ENCODE data around the gene SPRYD3.

SPRYD3 gene

GRCh38 chr12:53063708-53064612 is 15.2 kb downstream of the SPRYD3 start:
- in situ Hi-C loops (cut with MboI; ENCODE audit: low sequenced_read_pairs), result loop anchor here (10.0 kb wide), 1 partner anchor 121 kb away; the partner anchor contains the start of genes CSAD and ZNF740

- in situ Hi-C loops (cut with MboI; ENCODE audit: low sequenced_read_pairs), result loop anchor here (10.0 kb wide), 1 partner anchor 122 kb away; the partner anchor contains the start of genes CSAD and ZNF740
Measured at GRCh38 chr12:53062977-53063707, 16.0 kb downstream of the SPRYD3 start.

GRCh38 chr12:53062011-53062961 is 16.9 kb downstream of the SPRYD3 start:
- in situ Hi-C loops (cut with MboI; ENCODE audit: low sequenced_read_pairs), result loop anchor here (10.0 kb wide), 1 partner anchor 123 kb away; the partner anchor contains the start of genes CSAD and ZNF740

DNA sequence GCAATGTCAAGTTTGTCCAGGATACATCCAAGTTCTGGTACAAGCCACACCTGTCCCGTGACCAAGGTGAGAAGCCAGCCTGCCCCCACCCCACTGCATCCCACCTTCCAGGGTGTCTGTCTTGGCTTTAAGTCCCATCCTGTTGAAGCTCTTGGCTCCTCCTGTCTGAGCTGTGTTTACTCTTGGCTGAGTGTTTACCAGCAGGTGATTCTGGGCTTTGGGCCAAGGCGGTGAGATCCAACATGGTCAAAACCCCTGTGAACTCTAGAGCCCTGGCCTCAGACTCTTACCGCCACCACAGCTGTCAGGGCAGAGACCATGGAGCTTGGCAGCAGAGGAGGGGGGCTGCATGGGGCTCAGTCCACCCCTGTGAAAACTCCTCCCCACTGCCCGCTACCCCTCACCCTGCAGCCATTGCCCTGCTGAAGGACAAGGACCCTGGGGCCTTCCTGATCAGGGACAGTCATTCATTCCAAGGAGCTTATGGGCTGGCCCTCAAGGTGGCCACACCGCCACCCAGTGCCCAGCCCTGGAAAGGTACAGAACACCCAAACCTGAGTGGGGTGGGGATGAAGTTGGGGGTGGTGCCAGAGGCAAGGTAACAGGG is 17.7 kb downstream of the SPRYD3 start:
- in situ Hi-C loops (cut with MboI; ENCODE audit: low sequenced_read_pairs), result loop anchor here (10.0 kb wide), 1 partner anchor 123 kb away; the partner anchor contains the start of genes CSAD and ZNF740

- in situ Hi-C loops (cut with MboI; ENCODE audit: low sequenced_read_pairs), result loop anchor here (10.0 kb wide), 1 partner anchor 124 kb away; the partner anchor contains the start of genes CSAD and ZNF740
Measured at GRCh38 chr12:53060721-53061276, 18.4 kb downstream of the SPRYD3 start.

DNA sequence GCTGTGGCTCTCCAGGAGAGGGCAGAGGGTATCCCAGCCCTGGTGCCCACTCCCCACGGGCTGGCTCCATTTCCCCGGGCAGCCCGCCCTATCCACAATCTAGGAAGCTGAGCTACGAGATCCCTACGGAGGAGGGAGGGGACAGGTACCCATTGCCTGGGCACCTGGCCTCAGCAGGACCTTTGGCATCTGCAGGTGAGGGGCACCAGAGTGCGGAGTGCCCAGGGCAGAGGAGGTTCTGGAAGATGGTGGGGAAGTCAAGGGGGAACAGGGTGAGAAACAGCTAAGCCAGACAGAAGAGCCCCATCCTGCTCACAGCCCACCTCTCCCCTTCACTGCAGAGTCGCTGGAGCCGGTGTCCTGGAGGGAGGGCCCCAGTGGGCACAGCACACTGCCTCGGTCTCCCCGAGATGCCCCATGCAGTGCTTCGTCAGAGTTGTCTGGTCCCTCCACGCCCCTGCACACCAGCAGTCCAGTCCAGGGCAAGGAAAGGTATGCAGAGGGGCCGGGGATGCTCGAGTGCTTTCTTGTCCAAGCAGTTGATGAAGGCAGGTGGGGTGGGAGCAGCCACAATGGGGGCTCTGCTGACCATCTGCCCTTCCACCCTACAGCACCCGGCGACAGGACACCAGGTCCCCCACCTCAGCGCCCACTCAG is 19.0 kb downstream of the SPRYD3 start:
- in situ Hi-C loops (cut with MboI; ENCODE audit: low sequenced_read_pairs), result loop anchor here (10.0 kb wide), 1 partner anchor 125 kb away; the partner anchor contains the start of genes CSAD and ZNF740

- in situ Hi-C loops (cut with MboI; ENCODE audit: low sequenced_read_pairs), result loop anchor here (10.0 kb wide), 1 partner anchor 125 kb away; the partner anchor contains the start of genes CSAD and ZNF740
Measured at GRCh38 chr12:53059434-53060063, 19.6 kb downstream of the SPRYD3 start.

GRCh38 chr12:53058674-53059433 is 20.3 kb downstream of the SPRYD3 start:
- in situ Hi-C loops (cut with MboI; ENCODE audit: low sequenced_read_pairs), result no loop called here

DNA sequence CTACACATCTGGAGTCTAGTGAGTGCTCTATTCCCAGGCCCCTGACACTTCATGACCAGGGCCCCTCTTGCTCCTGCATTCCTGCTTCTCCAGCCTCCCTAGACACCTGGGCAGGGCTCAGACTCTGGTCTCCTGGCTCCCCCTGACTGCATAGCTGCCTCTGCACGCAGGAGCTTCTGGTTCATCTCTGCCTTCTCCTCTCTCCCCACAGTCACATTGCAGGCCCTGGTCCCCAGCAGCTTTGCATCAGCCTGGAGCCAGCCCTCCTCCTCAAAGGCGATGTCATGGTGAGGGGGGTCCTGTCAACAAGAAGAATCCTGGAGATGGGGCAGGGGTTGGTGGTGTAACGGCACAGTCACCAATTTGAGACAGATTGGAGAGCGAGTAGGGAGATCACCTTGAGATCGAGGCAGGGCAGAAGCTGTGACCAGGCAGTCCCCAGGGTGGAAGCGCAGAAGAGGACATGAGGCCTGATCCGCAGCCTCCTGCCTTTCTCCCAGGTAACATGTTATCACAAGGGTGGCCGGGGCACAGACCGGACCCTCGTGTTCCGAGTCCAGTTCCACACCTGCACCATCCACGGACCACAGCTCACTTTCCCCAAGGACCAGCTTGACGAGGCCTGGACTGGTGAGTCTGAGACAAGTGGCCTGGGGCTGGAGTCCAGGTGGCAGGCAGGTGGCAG is 21.2 kb downstream of the SPRYD3 start:
- in situ Hi-C loops (cut with MboI; ENCODE audit: low sequenced_read_pairs), result no loop called here

- in situ Hi-C loops (cut with MboI; ENCODE audit: low sequenced_read_pairs), result no loop called here
Measured at GRCh38 chr12:53056901-53057300, 22.3 kb downstream of the SPRYD3 start.

DNA sequence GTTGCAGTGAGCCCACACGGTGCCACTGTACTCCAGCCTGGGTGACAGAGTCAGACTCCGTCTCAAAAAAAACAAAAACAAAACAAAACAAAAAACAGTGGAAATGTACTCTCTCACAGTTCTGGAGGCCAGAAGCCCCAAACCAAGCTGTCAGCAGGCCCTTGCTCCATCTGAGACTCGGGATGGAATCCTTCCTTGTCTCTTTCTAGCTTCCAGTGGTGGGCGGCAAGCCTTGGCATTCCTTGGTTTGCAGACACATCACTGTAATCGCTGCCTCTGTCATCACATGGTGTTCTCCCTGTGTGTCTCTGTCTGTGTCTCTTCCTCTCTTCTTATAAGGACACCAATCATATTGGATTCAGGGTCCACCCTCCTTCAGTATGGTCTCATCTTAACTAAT is 22.9 kb downstream of the SPRYD3 start:
- in situ Hi-C loops (cut with MboI; ENCODE audit: low sequenced_read_pairs), result no loop called here

DNA sequence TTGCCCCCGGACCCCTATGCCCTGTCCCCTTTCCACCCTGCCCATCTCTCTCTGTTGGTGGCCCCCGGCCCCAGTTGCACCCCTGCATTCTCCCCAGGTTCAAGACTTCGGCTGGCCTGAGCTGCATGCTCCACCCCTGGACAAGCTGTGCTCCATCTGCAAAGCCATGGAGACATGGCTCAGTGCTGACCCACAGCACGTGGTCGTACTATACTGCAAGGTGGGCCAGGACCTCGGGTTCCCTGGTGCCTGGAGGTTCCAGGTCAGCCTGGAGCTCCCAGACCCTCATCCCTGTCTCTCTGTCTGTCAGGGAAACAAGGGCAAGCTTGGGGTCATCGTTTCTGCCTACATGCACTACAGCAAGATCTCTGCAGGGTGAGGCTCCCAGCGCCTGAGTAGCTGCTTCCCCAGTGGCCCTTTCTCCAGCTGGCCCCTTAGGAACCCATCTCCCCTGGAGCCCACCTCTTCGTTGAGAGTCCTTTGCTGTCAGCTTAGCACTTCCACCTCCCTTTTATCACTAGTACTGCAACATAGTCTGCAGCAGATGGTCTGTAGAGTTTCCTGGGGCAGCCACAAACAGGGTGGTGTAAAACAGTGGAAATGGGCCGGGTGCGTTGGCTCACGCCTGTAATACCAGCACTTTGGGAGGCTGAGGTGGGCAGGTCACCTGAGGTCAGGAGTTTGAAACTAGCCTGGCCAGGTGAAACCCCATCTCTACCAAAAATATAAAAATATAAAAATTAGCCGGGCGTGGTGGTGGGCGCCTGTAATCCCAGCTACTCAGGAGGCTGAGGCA is 23.5 kb downstream of the SPRYD3 start:
- in situ Hi-C loops (cut with MboI; ENCODE audit: low sequenced_read_pairs), result no loop called here

DNA sequence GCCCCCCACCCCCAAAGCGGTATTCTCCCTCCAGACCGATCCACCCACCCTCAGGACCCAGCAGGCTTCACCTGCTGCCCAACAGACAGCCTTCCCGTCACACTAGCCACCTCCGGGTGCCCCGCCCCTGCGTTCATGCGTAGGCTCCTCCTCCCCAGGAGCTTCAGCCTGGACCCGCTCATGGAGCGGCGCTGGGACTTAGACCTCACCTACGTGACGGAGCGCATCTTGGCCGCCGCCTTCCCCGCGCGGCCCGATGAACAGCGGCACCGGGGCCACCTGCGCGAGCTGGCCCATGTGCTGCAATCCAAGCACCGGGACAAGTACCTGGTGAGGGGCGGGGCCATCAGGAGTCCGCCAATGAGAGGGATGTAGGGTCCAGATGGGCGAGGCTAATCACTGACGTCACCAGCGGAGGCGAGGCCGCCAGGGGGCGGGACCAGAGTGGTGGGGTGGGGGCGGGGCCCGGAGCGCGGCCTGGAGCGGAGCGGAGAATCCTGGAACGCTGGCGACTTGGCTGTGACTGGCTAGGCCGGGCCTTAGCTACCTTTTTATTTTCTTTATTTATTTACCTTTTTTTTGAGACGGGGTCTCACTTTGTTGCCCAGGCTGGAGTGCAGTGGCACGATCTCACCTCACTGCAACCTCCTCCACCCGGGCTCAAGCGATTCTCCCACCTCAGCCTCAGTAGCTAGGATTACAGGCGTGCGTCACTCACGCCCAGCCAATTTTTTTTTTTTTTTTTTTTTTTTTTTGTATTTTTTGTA is 24.9 kb downstream of the SPRYD3 start:
- in situ Hi-C loops (cut with MboI; ENCODE audit: low sequenced_read_pairs), result no loop called here

DNA sequence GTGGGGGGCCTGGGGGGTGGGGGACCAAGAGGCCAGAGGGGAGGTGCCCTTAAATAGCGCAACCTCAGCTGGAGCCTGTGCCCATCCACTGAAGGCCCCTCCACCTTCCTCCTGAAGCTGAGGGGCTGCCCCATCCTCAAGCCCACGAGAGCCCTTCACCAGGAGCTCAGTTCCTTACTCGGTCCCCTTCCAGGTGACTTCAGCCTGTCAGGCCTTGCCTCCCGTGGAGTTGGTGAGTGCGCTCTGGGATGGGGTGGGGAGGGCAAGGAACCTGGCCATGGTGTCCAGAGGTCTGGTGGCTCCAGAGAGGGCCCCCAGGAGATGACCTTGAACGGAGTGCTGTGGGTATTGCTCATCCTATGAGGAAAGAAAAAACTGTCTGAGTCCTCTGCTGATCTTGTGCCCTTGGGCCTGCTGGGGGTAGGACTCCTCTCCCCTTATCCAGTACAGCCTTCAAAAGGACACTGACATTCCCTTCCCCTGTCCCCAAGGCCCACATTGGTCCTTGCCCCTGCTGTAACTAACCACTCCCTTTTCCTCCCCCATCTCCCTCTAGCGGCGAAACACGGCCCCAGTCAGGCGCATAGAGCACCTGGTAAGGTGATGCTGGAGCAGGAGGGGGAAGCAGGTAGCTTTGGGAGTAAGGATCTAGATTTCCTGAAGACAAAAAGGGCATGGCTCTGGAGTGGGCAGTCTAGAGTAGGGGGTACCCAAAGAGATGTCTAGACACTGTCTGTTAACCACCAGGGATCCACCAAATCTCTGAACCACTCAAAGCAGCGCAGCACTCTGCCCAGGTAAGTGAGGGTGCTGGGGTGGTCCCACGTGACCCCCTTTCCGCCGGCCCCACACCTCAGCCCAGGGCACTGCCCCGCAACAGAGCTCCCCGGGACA is 25.7 kb downstream of the SPRYD3 start:
- in situ Hi-C loops (cut with MboI; ENCODE audit: low sequenced_read_pairs), result no loop called here

Data from HL-60/S4 (cell line).